Endothelial cell of umbilical vein (primary cell): ENCODE measurements around the gene NSUN6. TPM values are rescaled to one million over a fixed set of nuclear protein-coding genes. Genes with fewer than 3 reads are reported as not detected.

Experiments
- BruUV-seq: library from RNA; stranded (reverse); fragments of 400-500 nt; replicated peaks from 2 replicates; lab custom pipeline; 2021; lab: Mats Ljungman, UMichigan
- CTCF ChIA-PET: fragments of 300-600, 350-600 bp; sonication (Branson Sonifier 250); formaldehyde crosslinking; loops from one replicate; lab custom pipeline; 2021; ENCODE audit warnings: antibody characterized with exemption, inconsistent platforms; lab: Charles Lee
- POLR2A ChIA-PET: fragments of 300-600, 350-600 bp; sonication (Branson Sonifier 250); formaldehyde crosslinking; loops from one replicate; lab custom pipeline; 2021; ENCODE audit warnings: antibody characterized with exemption, inconsistent platforms; lab: Charles Lee
- DNase-seq: peaks from one replicate; pipeline ENCODE4 v3.0.0-alpha.2; 2011; ENCODE audit warnings: low read depth, low spot score
- FAIRE-seq: peaks from 2 replicates; lab custom pipeline; 2011; peaks lifted over from hg19 to GRCh38; lab: Jason Lieb, UNC
- H2AFZ ChIP-seq: 2 replicates; pipeline ENCODE4 v1.6.0; 2012; ENCODE audit warnings: low read depth, low read length, control low read depth, inconsistent platforms
- H3K27ac ChIP-seq: 2 replicates; pipeline ENCODE4 v1.5.1; 2011; ENCODE audit warnings: low read depth, mild to moderate bottlenecking, control low read depth, low read length, moderate library complexity; ENCODE audit not compliant: insufficient read depth
- H3K27me3 ChIP-seq, 2 experiments: 2 replicates each; pipeline versions ENCODE4 v1.6.0 to v1.6.1; 2011; ENCODE audit warnings: low read length in 2 of 2, mixed read lengths in 1 of 2; ENCODE audit not compliant: control insufficient read depth in 2 of 2, insufficient read depth in 2 of 2
- H3K36me3 ChIP-seq, 2 experiments: 2 replicates in 1 of 2; 3 replicates in 1 of 2; pipeline ENCODE4 v1.5.1; 2011; ENCODE audit warnings: low read length in 2 of 2, mild to moderate bottlenecking in 1 of 2, moderate library complexity in 1 of 2; ENCODE audit not compliant: control insufficient read depth in 2 of 2, insufficient read depth in 2 of 2; ENCODE audit errors: extremely low read depth in 1 of 2
- H3K4me1 ChIP-seq: 3 replicates; pipeline ENCODE4 v1.5.1; 2011; ENCODE audit warnings: mild to moderate bottlenecking, low read length; ENCODE audit not compliant: control insufficient read depth, insufficient read depth; ENCODE audit errors: extremely low read depth
- H3K4me2 ChIP-seq: 2 replicates; pipeline ENCODE4 v1.6.1; 2011; ENCODE audit warnings: low read length, control low read depth, mixed read lengths; ENCODE audit not compliant: insufficient read depth
- H3K4me3 ChIP-seq, 3 experiments: fragments of 200-600 bp in 1 of 3; sonication (generic), shearing (Covaris generic) in 1 of 3; replicated peaks in 1 of 3; 2 replicates each; pipeline ENCODE4 v1.5.1; 2011 to 2016; ENCODE audit warnings: control low read depth in 3 of 3, low read length in 3 of 3, mild to moderate bottlenecking in 2 of 3, inconsistent platforms in 1 of 3, low read depth in 1 of 3, moderate library complexity in 1 of 3; ENCODE audit not compliant: insufficient read depth in 1 of 3
- H3K79me2 ChIP-seq: 2 replicates; pipeline ENCODE4 v1.6.0; 2012; ENCODE audit warnings: low read length, inconsistent platforms; ENCODE audit not compliant: control insufficient read depth, insufficient read depth
- H3K9ac ChIP-seq: replicated peaks from 2 replicates; pipeline ENCODE3; 2011; ENCODE audit warnings: low read length, control low read depth; ENCODE audit not compliant: insufficient read depth; ENCODE audit errors: extremely low read depth
- H3K9me1 ChIP-seq: replicated peaks from 3 replicates; pipeline ENCODE4 v1.6.0; 2011; ENCODE audit warnings: mild to moderate bottlenecking, low read length; ENCODE audit not compliant: control insufficient read depth, insufficient read depth; ENCODE audit errors: extremely low read depth
- H3K9me3 ChIP-seq: replicated peaks from 2 replicates; pipeline ENCODE4 v1.5.1; 2012; ENCODE audit warnings: low read length, inconsistent platforms; ENCODE audit not compliant: control insufficient read depth, insufficient read depth
- H4K20me1 ChIP-seq: replicated peaks from 2 replicates; pipeline ENCODE3; 2011; ENCODE audit warnings: mild to moderate bottlenecking, low read length; ENCODE audit not compliant: control insufficient read depth, insufficient read depth; ENCODE audit errors: extremely low read depth
- EZH2 ChIP-seq: IDR thresholded peaks from 2 replicates; pipeline ENCODE4 v1.6.1; 2012; ENCODE audit warnings: borderline replicate concordance, low read depth, mild to moderate bottlenecking, moderate library complexity, low read length, inconsistent platforms; ENCODE audit not compliant: severe bottlenecking
- FOS ChIP-seq: IDR thresholded peaks from 2 replicates; pipeline ENCODE4 v1.6.1; 2011; ENCODE audit warnings: mild to moderate bottlenecking, low read length, moderate library complexity, borderline replicate concordance; ENCODE audit not compliant: insufficient read depth
- GATA2 ChIP-seq: IDR thresholded peaks from 2 replicates; pipeline ENCODE4 v1.7.0; 2011; ENCODE audit warnings: low read depth, mild to moderate bottlenecking, moderate library complexity, mixed read lengths, low read length; ENCODE audit not compliant: insufficient read length, insufficient read depth
- MYC ChIP-seq: IDR thresholded peaks from one replicate; pipeline ENCODE4 v1.6.1; 2011; ENCODE audit warnings: mild to moderate bottlenecking, low read depth, low read length
- POLR2A ChIP-seq: IDR thresholded peaks from 2 replicates; pipeline ENCODE4 v1.6.1; 2012; ENCODE audit warnings: low read depth, mild to moderate bottlenecking, control low read depth, low read length
- dilution Hi-C: fragments of 300-500 bp; cut with MboI; formaldehyde crosslinking; loops from one replicate; pipeline ENCODE4 v1.15.0; 2019; ENCODE audit warnings: low sequenced_read_pairs; ENCODE audit not compliant: extremely low pct_ligation_motif_present
- intact Hi-C: fragments of 100-400 bp; cut with micrococcal nuclease; formaldehyde crosslinking; loops from one replicate; pipeline ENCODE4 v1.10.0; 2022
- polyA plus RNA-seq, 4 experiments: library from polyadenylated mRNA; depleted of rRNA in 3 of 4; stranded (reverse) in 3 of 4; unstranded in 1 of 4; fragments of >200 nt; gene quantifications; 2 replicates each; pipeline versions ENCODE4 v1.2.1 to v1.2.3, GENCODE V29; 2011 to 2012; ENCODE audit warnings: missing spikeins in 1 of 4
- total RNA-seq: library from RNA; stranded (reverse); gene quantifications from 2 replicates; pipeline ENCODE4 v1.2.3, GENCODE V29; 2021
- TF ChIP-seq, protein P1 (sequence below), 2 donors: IDR thresholded peaks; 1 replicate in 1 of 2; 2 replicates in 1 of 2; pipeline ENCODE4 v1.5.1; 2011; ENCODE audit warnings: low read length in 2 of 2, mild to moderate bottlenecking in 2 of 2, moderate library complexity in 2 of 2, control low read depth in 1 of 2, inconsistent platforms in 1 of 2, low read depth in 1 of 2; ENCODE audit not compliant: insufficient read depth in 1 of 2; ENCODE audit errors: extremely low read depth in 1 of 2
- TF ChIP-seq, protein P2 (sequence below): IDR thresholded peaks from 2 replicates; pipeline ENCODE4 v1.6.1; 2011; ENCODE audit not compliant: insufficient read depth, insufficient read length

The NSUN6 gene
- total and polyA plus RNA-seq, 2 donors (not counting 3 experiments of a cell fraction or from before 2014, with no cell fraction given), result 3.3 to 5.2 TPM

DNA sequence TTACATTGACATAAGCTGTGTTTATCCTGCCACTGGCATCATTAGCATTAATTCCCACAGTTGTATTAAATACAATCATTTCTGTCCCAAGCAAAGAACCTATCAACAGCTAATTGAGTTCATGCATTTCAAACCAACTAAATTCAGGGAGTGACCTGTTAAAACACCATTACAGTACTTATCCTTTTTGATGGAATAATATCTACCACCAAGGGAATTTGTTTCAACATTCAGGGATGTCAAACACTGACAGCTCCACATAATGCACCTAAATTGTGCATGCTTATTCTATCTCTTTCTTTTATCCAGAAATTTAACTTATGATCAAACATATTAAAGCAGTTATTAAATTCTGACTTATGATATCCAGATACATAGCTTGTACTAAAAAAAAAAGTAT, 136.8 kb downstream of the NSUN6 start:
- no peak for DNase-seq
- no peaks in the 10 kb centered on the region for H3K9me1 ChIP-seq
- no peak for TF ChIP-seq MYC
- no peak for TF ChIP-seq EZH2
- TF ChIP-seq POLR2A, result no peak
- TF ChIP-seq, protein P1, sequence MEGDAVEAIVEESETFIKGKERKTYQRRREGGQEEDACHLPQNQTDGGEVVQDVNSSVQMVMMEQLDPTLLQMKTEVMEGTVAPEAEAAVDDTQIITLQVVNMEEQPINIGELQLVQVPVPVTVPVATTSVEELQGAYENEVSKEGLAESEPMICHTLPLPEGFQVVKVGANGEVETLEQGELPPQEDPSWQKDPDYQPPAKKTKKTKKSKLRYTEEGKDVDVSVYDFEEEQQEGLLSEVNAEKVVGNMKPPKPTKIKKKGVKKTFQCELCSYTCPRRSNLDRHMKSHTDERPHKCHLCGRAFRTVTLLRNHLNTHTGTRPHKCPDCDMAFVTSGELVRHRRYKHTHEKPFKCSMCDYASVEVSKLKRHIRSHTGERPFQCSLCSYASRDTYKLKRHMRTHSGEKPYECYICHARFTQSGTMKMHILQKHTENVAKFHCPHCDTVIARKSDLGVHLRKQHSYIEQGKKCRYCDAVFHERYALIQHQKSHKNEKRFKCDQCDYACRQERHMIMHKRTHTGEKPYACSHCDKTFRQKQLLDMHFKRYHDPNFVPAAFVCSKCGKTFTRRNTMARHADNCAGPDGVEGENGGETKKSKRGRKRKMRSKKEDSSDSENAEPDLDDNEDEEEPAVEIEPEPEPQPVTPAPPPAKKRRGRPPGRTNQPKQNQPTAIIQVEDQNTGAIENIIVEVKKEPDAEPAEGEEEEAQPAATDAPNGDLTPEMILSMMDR (IDR thresholded peaks at IDR 0.05; ENCODE audit: extremely low read depth in 1 of 2, insufficient read depth in 1 of 2, low read depth in 1 of 2, low read length in 2 of 2), result no peak
- no peak for TF ChIP-seq GATA2
- H3K27me3 ChIP-seq, result no peaks in the 10 kb centered on the region
- H3K9me3 ChIP-seq, result no peaks in the 10 kb centered on the region
- no peak for FAIRE-seq
- no TSS peak for BruUV-seq
- H2AFZ ChIP-seq, result no peak overlapping the region
- H3K36me3 ChIP-seq, result no peaks in the 10 kb centered on the region
- no peak overlapping the region for H3K9ac ChIP-seq
- intact Hi-C loops, result no loop called here
- dilution Hi-C loops, result no loop called here
- ChIA-PET CTCF (interaction anchor here (0.6 kb wide), 1 partner anchor 178 kb away, joined by 4 read pairs; no protein-coding TSS in a partner anchor), POLR2A (no interaction called here)
- H3K4me3 ChIP-seq, result no peak overlapping the region
- no peak overlapping the region for H3K4me2 ChIP-seq
- no peaks in the 10 kb centered on the region for H3K4me1 ChIP-seq
- no peaks in the 10 kb centered on the region for H4K20me1 ChIP-seq
- no peaks in the 10 kb centered on the region for H3K79me2 ChIP-seq
- no peak overlapping the region for H3K27ac ChIP-seq

- no peaks in the 10 kb centered on the region for H3K9me1 ChIP-seq
- no peaks in the 10 kb centered on the region for H3K4me1 ChIP-seq
- no peak overlapping the region for H3K9ac ChIP-seq
- ChIA-PET POLR2A (no interaction called here), CTCF (no interaction called here)
- H2AFZ ChIP-seq, result no peak overlapping the region
- no peaks in the 10 kb centered on the region for H3K36me3 ChIP-seq
- H3K4me3 ChIP-seq, result no peak overlapping the region
- no TSS peak for BruUV-seq
- no peak for FAIRE-seq
- no peaks in the 10 kb centered on the region for H3K9me3 ChIP-seq
- no peaks in the 10 kb centered on the region for H4K20me1 ChIP-seq
- TF ChIP-seq FOS, result no peak
- no peak for TF ChIP-seq MYC
- TF ChIP-seq, protein P2, sequence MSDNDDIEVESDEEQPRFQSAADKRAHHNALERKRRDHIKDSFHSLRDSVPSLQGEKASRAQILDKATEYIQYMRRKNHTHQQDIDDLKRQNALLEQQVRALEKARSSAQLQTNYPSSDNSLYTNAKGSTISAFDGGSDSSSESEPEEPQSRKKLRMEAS, result no peak
- TF ChIP-seq EZH2, result no peak
- no peak for DNase-seq
- dilution Hi-C loops (no loop called here), intact Hi-C loops (no loop called here)
- no peaks in the 10 kb centered on the region for H3K27me3 ChIP-seq
- H3K27ac ChIP-seq, result no peak overlapping the region
- H3K4me2 ChIP-seq, result no peak overlapping the region
- no peaks in the 10 kb centered on the region for H3K79me2 ChIP-seq
These were observed 142.8 kb downstream of the NSUN6 start for GRCh38 chr10:18508587-18508986.
